Measurements from ENCODE around the gene KRTAP13-3.

The KRTAP13-3 gene, protein sequence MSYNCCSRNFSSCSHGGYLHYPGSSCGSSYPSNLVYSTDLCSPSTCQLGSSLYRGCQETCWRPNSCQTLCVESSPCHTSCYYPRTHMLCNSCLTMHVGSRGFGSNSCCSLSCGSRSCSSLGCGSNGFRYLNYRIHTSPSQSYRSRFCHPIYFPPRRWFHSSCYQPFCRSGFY

DNA sequence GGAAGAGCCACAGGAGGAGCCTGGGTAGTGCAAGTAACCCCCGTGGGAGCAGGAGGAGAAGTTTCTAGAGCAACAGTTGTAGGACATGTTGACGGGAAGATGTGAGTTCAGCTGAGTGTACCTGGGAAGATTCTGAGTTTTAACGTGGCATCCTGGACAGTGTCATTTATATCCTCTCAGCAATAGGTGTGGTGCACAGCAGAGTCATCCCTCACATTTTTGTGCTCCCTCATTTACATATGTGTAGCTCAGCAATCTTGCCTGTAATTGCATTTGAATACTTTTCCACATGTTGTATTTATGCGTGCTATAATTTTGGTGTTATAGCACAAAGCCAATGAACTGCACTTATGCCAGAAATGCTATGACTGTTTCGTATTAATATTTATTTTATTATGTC lies at the start of gene KRTAP13-3:
Gene KRTAP13-3 (minus strand): TSS at position 101 of the 400 bp plus-strand sequence. CDS start 14 bp downstream, at position 87.
- no peaks in the 10 kb centered on the region for H3K4me1 Mint-ChIP-seq
- peaks cover 1% of the 10 kb centered on the region for H3K27me3 Mint-ChIP-seq
- no peak for ATAC-seq
- DNase-seq, result no peak
- no peaks in the 10 kb centered on the region for H3K36me3 Mint-ChIP-seq (ENCODE audit: low read depth)
- H3K9me3 Mint-ChIP-seq, result no peaks in the 10 kb centered on the region
- no peak within 1 kb of the TSS for H3K4me3 Mint-ChIP-seq
- H3K27ac Mint-ChIP-seq, result no peak within 1 kb of the TSS

DNA sequence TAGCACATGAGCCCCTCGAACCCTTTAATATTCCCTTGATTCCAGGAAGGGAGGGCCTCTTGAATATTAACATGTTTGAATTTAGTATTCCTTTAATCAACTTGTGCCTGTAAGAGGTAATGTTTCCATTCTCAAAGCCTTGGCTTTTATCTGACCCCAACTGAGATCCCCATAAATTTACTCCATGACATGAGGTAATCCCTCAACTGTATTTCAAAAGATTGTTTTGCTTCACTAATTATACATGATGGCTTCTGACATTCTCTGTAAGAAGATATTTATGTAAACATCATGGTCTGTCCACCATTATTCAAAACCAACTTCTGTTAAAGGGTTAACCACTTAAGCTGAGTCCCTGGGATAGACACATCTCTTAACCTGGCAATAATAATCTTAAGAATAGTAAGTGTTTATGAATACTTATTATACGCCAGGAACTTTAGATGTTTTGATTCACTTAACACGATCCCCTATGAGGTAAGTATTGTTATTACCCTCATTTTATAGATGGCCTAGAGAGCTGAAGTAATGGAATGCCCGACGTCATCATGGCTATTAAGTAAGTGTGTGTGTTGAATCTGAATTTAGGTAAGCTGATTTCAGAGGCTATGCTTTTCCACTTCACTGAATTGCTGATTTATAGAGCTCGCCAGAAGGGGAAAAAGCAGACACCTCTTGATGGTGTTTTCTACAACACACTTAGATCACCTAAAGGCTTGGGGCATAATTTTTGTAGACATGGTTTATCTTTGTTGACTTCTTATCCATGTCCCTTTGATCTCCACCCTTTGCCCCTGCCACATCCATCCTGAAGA lies 43.4 kb upstream of the KRTAP13-3 start:
- no peak for DNase-seq
- Mint-ChIP-seq H3K9me3 (peaks cover 3% of the 10 kb centered on the region), H3K4me3 (no peak overlapping the region), H3K27ac (no peak overlapping the region), H3K36me3 (ENCODE audit: low read depth) (no peaks in the 10 kb centered on the region), H3K27me3 (peaks cover 5% of the 10 kb centered on the region), H3K4me1 (no peaks in the 10 kb centered on the region)
- no peak for ATAC-seq

DNA sequence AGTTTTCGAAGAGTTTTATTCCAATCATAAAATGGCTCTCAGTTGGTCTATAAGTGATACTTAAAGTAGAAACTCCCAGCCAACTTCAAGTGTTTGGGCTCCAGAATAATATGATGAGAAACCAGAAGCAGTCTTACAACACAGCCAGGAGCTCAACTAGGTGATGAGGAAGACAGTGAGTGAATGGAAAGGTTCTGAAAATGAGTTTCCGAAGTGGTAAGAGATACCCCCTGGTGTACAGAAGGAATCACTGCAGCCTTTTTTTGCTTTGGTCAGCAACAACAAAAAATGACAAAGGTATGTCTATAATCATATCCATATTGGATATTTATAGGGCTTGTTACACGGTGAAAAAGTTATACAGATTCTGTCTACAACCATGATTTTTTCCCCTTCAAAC lies 38.0 kb upstream of the KRTAP13-3 start:
- Mint-ChIP-seq H3K4me1 (no peaks in the 10 kb centered on the region), H3K9me3 (peaks cover 5% of the 10 kb centered on the region), H3K4me3 (no peak overlapping the region), H3K36me3 (ENCODE audit: low read depth) (no peaks in the 10 kb centered on the region), H3K27me3 (peaks cover 9% of the 10 kb centered on the region), H3K27ac (no peak overlapping the region)
- DNase-seq, result no peak
- ATAC-seq, result no peak

DNA sequence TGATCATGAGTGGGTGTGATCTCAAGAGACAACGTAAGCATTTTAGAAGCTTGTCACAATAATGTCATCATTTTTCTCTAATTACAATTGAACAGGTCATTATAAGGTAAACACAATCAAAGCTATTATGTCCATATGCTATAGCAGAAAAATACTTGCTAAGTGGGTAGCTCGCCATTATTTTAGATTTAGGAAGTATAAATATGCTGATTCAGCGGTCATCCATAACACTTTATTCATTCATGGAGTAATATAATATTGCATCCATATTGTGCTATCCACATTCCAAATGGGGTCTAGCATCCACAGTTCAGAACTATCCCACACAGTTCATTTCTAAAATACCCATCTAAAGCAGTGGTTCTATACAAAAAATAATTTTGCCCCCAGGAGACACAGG lies 22.8 kb upstream of the KRTAP13-3 start:
- no peak overlapping the region for H3K4me3 Mint-ChIP-seq
- no peaks in the 10 kb centered on the region for H3K36me3 Mint-ChIP-seq (ENCODE audit: low read depth)
- H3K9me3 Mint-ChIP-seq, result no peaks in the 10 kb centered on the region
- H3K4me1 Mint-ChIP-seq, result no peaks in the 10 kb centered on the region
- ATAC-seq (no peak), DNase-seq (no peak)
- peaks cover 4% of the 10 kb centered on the region for H3K27me3 Mint-ChIP-seq
- no peak overlapping the region for H3K27ac Mint-ChIP-seq

DNA sequence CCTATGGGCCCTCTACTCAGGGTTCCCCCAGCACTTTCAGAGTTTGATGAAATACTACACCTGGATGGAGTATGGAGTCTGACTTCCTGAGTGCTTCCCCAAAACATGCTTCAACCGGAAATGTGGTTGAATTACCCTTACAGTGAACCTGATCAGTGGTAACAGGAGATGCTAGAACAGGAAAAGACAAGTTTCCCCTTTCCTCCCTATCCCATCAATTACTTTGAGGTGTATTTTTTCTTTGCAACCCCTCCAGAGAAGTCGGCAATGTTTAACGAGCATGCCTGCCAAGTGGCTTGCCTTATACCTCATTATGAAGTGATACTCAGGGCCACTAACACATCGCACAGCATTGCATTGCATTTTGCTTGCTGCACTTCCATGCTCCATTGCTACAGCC lies 21.3 kb upstream of the KRTAP13-3 start:
- no peaks in the 10 kb centered on the region for H3K36me3 Mint-ChIP-seq (ENCODE audit: low read depth)
- H3K27me3 Mint-ChIP-seq, result peaks cover 3% of the 10 kb centered on the region
- H3K9me3 Mint-ChIP-seq, result no peaks in the 10 kb centered on the region
- no peak overlapping the region for H3K27ac Mint-ChIP-seq
- no peaks in the 10 kb centered on the region for H3K4me1 Mint-ChIP-seq
- ATAC-seq, result no peak
- no peak overlapping the region for H3K4me3 Mint-ChIP-seq
- DNase-seq, result no peak

DNA sequence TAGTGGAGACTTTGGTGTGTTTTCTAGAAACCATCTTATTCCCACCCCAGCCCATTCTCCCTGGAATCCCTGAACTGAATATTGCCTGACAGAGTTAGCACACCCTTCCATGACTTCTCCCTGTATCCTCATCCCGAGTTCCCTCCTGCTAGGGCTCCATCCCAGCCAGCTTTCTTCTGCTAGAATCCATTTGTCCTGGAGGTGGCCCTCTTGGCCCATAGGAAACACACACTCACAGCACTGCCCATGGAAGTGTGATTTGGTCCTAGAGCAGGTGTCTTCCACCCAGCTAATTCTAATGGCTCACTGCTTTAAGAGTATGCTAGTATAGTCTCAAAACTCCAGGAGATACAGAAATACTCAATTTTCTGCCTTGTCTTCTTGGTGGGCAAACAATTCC lies 18.5 kb upstream of the KRTAP13-3 start:
- Mint-ChIP-seq H3K9me3 (no peaks in the 10 kb centered on the region), H3K4me1 (no peaks in the 10 kb centered on the region), H3K4me3 (no peak overlapping the region), H3K27me3 (peaks cover 3% of the 10 kb centered on the region), H3K27ac (no peak overlapping the region), H3K36me3 (ENCODE audit: low read depth) (no peaks in the 10 kb centered on the region)
- no peak for DNase-seq
- no peak for ATAC-seq

DNA sequence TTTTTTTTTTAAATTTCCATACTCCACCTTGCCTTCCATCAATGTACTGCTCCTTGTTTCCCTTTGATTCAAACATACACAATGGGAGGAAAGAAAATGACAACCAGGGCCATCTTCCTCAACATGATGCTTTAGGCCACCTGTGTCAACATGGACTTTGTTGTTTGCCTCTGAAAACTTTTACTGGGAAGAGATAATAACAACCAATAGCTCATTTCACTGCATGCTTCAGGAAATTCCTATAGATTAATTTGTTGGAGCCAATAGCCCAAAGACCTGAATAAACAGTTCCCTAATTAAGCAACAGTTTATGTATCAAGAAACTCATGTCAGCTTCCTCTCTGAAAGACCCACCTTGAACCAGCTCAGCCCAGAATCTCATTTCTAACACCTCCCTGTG lies 17.5 kb upstream of the KRTAP13-3 start:
- DNase-seq, result no peak
- Mint-ChIP-seq H3K27me3 (peaks cover 3% of the 10 kb centered on the region), H3K36me3 (ENCODE audit: low read depth) (no peaks in the 10 kb centered on the region), H3K4me3 (no peak overlapping the region), H3K4me1 (no peaks in the 10 kb centered on the region), H3K9me3 (no peaks in the 10 kb centered on the region), H3K27ac (no peak overlapping the region)
- no peak for ATAC-seq

DNA sequence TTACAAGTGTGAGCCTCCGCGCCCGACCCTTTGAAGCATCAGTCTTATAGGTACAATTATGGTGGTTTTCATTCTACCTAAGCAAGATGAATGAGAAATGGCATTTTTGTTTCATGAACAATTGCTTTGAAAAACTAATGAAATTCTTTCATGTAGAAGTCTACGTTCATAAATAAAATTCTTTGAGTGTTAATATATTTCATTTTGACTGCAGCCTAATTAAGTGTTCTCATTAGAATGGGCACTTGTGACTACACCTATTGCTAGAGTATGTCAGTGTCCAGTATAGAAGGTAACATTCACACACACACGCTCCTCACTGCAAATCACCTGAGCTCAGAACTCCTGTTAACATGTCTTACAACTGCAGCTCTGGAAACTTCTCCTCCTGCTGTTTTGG lies 14.2 kb upstream of the KRTAP13-3 start, which contains the start of gene KRTAP15-1:
Gene KRTAP15-1 (plus strand): TSS at position 301 of the 400 bp plus-strand sequence. CDS start 53 bp downstream, at position 354.
- H3K4me1 Mint-ChIP-seq, result no peaks in the 10 kb centered on the region
- no peak within 1 kb of the TSS for H3K27ac Mint-ChIP-seq
- no peak for ATAC-seq
- H3K9me3 Mint-ChIP-seq, result no peaks in the 10 kb centered on the region
- DNase-seq, result no peak
- peaks cover 5% of the 10 kb centered on the region for H3K27me3 Mint-ChIP-seq
- no peaks in the 10 kb centered on the region for H3K36me3 Mint-ChIP-seq (ENCODE audit: low read depth)
- no peak within 1 kb of the TSS for H3K4me3 Mint-ChIP-seq

DNA sequence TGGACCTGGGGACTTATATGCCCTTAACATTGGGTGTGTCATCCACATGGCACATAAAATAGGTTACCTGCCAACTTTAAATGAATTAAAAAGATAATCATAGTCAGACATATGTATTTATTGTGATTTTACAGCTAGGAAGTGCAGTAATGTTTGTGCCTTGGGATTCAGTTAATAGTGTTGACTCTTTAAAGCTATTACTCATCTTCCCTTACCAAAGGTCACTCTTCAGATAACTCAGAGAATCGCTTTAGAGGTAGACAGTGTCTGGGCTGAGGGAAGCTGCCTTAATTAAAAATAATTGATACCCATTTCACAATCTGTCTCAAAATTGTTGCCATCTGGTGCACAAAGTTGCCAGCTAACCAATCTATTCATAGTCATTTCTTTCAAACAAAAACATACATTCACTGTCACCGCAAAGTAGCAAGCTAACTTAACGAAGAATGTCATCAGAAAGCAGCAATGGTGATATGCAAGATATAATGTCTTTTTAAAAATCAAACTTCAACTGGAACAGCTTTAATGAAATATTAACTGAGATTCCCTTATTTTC lies 11.4 kb upstream of the KRTAP13-3 start:
- no peak for DNase-seq
- ATAC-seq, result no peak
- Mint-ChIP-seq H3K9me3 (no peaks in the 10 kb centered on the region), H3K27me3 (peaks cover 9% of the 10 kb centered on the region), H3K4me1 (no peaks in the 10 kb centered on the region), H3K4me3 (no peak overlapping the region), H3K27ac (no peak overlapping the region), H3K36me3 (ENCODE audit: low read depth) (no peaks in the 10 kb centered on the region)

DNA sequence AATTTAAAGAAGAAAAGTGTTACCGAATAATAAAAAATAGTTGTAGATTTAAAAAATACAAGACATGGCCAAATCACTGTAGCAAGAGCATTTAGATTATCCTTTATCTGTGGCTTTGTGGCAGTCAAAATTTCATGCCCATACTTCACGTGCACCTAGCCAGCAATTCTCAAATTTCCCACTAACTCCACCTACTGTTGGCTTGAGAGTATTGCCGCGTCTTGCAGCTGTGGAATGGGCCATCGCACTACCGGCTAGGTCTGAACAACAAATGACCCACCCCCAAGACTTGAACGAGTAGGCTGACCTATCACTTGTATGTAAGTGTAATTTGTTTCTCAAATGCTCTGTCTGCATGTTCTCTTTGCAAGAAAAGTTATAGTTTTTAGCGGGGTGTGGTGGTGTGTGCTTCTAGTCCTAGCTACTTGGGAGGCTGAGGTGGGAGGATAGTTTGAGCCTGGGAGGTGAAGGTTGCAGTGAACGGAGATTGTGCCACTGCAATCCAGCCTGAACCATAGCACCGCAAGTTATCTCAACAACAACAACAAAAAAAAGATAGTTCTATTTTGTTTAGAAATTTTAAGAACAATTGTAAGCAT lies 8.4 kb upstream of the KRTAP13-3 start:
- ATAC-seq (no peak), DNase-seq (peak; percentile 4)
- H3K9me3 Mint-ChIP-seq, result no peaks in the 10 kb centered on the region
- H3K36me3 Mint-ChIP-seq (ENCODE audit: low read depth), result no peaks in the 10 kb centered on the region
- no peaks in the 10 kb centered on the region for H3K4me1 Mint-ChIP-seq
- no peak overlapping the region for H3K4me3 Mint-ChIP-seq
- H3K27ac Mint-ChIP-seq, result no peak overlapping the region
- H3K27me3 Mint-ChIP-seq, result peaks cover 10% of the 10 kb centered on the region

DNA sequence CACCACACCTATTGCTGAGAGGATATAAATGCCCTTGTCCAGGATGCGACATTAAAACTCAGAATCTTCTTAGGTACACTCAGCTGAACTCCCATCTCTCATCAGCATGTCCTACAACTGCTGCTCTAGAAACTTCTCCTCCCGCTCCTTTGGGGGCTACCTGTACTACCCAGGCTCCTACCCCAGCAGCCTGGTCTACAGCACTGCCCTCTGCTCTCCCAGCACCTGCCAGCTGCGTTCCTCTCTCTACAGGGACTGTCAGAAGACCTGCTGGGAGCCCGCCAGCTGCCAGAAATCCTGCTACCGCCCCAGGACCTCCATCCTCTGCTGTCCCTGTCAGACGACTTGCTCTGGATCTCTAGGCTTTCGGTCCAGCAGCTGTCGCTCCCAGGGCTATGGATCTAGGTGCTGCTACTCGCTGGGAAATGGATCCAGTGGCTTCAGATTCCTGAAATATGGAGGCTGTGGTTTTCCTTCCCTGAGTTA lies 4.5 kb upstream of the KRTAP13-3 start, which contains the start of gene KRTAP13-4:
Gene KRTAP13-4 (plus strand): TSS at position 51 of the 486 bp plus-strand sequence. CDS start 56 bp downstream, at position 107.
- H3K36me3 Mint-ChIP-seq (ENCODE audit: low read depth), result no peaks in the 10 kb centered on the region
- H3K4me3 Mint-ChIP-seq, result no peak within 1 kb of the TSS
- ATAC-seq (no peak), DNase-seq (no peak)
- H3K27me3 Mint-ChIP-seq, result peaks cover 6% of the 10 kb centered on the region
- H3K9me3 Mint-ChIP-seq, result no peaks in the 10 kb centered on the region
- no peaks in the 10 kb centered on the region for H3K4me1 Mint-ChIP-seq
- no peak within 1 kb of the TSS for H3K27ac Mint-ChIP-seq

DNA sequence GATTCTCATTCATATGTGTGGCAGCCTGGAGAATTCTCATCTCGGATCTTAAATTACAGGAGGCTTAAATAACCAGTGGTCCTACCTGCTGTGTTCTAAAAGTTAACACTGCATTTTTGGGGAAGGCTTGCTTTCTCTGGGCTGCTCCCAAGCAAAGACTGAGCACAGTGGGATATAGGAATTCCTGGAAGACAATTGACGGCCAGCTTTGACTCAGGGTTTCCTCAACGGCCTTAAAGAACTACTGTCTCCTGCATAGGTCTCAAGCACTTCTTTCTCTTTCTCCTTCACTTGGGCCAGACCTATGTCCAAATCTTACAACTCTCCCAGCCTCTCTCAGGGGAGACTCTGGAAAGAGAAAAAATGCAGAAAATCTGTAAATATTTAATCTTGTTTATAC lies 1.0 kb upstream of the KRTAP13-3 start:
- Mint-ChIP-seq H3K27me3 (peaks cover 1% of the 10 kb centered on the region), H3K9me3 (no peaks in the 10 kb centered on the region), H3K27ac (no peak overlapping the region), H3K4me3 (no peak overlapping the region), H3K4me1 (no peaks in the 10 kb centered on the region), H3K36me3 (ENCODE audit: low read depth) (no peaks in the 10 kb centered on the region)
- no peak for DNase-seq
- ATAC-seq, result no peak

DNA sequence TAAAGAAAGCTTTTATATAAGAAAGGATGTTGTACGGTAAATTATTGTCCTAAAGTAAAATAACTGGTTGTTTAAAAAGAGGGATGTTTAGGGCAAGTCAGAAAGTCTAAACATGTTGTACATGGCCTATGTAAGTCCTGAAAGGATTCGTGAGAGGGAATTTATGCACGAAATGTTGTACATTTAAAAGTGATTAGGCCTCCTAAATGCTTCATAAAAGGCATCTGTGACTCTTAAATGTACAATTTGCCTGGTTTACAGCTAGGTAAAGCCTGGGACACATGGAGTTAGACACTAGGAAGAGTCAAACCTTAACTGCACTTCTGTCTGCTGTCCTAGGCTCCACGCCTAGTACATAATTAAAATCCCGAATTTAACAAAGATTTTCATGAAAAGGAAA lies 9.7 kb downstream of the KRTAP13-3 start:
- DNase-seq (no peak), ATAC-seq (no peak)
- H3K9me3 Mint-ChIP-seq, result peaks cover 11% of the 10 kb centered on the region
- no peaks in the 10 kb centered on the region for H3K4me1 Mint-ChIP-seq
- H3K27me3 Mint-ChIP-seq, result peaks cover 2% of the 10 kb centered on the region
- no peaks in the 10 kb centered on the region for H3K36me3 Mint-ChIP-seq (ENCODE audit: low read depth)
- H3K27ac Mint-ChIP-seq, result no peak overlapping the region
- H3K4me3 Mint-ChIP-seq, result no peak overlapping the region

DNA sequence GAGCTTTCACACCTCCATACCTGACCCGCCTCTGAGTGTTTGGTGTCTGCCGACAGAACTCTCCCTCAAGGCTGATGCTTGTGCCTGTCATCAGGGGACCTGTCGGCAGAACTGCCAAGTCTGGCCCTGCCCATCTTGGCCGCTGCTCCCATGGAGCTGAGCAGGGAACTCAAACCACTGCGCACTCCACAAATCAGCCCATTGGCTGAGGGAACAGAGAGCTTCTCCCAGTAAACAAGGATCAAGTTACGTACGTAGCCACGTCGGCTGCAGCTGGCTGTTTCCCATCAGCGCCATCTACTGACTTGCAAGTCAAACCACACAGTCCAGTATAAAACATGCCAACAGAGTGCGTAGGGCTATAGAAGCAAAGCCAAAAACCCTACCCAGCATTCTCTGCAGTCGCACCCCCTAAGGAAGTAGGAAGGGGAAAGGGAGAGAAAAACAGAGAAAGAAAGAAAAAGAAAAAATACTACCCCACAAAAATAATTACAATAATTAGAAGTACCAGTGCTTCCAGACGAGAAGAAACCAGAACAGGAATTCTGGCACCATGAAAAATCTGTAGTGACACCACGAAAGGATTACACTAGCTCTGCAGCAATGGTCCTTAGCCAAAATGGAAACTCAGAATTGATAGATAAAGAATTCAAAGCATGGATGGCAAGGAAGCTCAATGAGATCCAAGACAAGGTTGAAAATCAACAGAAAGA lies 16.8 kb downstream of the KRTAP13-3 start:
- Mint-ChIP-seq H3K4me1 (no peaks in the 10 kb centered on the region), H3K9me3 (peaks cover 11% of the 10 kb centered on the region), H3K4me3 (no peak overlapping the region), H3K27ac (no peak overlapping the region), H3K36me3 (ENCODE audit: low read depth) (no peaks in the 10 kb centered on the region), H3K27me3 (peaks cover 8% of the 10 kb centered on the region)
- DNase-seq (peak; percentile 2), ATAC-seq (peak; percentile 46)

All from activated naive CD8-positive, alpha-beta T cell treated with anti-CD3 and anti-CD28 coated beads, Interleukin-2, amount 50 U/mL, for 24 hours (primary cell).